Activated T-helper 1 cell treated with anti-CD3 and anti-CD28 coated beads, Interleukin-2, amount 50 U/mL, for 16 hours (primary cell): ENCODE data around the gene FRMD5.

Experiments
- DNase-seq, 2 donors: peaks; one replicate each; pipeline ENCODE4 v3.0.0-alpha.2; 2020; ENCODE audit warnings: low read depth in 1 of 2, low spot score in 1 of 2

FRMD5 gene

GRCh38 chr15:44163370-44163769 lies 31.7 kb downstream of the FRMD5 start:
- DNase-seq, result no peak

DNA sequence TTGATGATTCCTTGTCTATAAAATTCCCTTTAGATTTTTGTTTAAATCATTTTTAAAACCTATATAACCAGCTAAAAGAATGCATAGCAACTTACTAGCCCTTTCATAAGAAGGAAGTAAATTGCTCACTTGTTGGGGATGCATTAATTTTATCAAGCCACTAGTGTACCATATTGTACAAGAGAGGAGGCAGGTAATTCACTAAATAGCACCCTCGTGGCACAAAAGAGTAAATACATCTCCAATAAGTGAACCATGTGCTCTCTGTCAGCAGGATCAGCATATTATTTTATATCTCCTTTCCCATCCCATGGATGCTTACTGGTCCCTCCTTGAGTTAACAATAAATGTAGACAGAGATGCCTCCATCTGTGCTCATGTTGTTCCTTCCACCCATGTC lies 34.3 kb downstream of the FRMD5 start:
- DNase-seq, result no peak

DNA sequence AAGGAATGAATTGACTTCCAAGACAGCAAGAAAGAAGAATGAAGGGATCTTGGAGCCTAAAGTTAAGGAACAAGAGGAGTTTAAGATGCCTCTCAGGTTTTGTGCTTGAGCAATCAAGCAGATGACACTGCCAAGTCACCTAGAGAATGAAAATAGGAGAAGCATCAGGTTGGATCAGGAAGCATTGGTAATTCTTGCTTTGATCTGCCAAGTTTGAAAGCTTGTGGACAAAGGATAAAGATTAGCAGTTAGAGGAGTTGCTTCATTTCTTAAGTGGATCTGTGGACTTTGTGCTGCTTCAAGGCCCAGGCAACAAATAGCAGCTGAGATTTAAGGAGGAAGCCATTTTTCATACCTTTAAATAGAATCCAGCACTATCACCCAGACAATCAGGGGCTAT lies 35.6 kb downstream of the FRMD5 start:
- no peak for DNase-seq

GRCh38 chr15:44158111-44158510 lies 37.0 kb downstream of the FRMD5 start:
- no peak for DNase-seq

DNA sequence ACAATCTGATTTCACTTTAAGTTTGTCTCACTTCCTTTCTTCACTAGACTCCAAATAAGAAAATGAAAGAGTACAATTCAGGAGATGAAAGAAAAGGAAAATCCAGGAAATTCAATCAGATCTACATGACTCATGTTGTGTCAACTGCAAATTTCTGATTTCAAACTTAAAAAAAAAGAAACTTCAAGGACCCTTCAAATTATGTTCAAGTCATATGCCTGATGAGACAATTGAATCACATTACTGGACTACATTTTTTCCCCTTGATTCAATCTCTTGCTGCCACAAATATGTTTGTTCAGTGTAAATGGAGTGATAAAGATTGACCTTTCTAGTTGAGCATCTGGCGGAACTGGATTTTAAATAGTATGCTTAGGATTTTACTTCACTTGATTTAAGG lies 37.4 kb downstream of the FRMD5 start:
- no peak for DNase-seq

- DNase-seq, result no peak
These were observed 41.7 kb downstream of the FRMD5 start for GRCh38 chr15:44153352-44153751.

DNA sequence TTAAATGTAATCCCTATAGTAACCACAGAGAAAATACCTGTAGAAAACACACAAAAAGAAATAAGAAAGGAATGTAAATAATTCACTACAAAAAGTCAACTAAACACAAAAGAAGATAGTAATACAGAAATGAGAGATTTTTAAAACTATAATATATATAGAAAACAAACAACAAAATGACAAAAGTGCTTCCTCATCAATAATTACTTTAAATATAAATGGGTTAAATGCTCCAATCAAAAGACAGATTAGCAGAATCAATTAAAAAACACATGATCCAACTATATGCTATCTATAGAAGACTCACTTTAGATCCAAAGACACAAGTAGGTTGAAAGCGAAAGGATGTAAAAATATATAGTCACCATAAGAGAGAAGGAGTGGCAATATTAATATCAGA lies 45.8 kb downstream of the FRMD5 start:
- no peak for DNase-seq

DNA sequence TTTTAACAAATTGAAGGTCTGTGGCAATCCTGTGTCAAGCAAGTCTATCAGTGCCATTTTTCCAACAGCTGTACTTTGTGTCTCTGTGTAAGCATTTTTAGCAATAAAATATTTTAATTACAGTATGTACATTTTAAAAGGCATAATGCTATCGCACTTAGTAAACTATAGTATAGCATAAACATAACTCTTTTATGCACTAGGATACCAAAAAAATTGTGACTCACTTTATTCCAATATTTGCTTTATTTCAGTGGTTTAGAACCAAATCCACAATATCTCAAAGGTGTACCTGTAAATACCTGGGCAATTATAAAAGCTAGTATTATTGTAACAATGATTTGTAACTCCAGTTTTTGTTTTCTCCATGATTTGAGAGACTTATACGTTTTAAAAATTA lies 46.5 kb downstream of the FRMD5 start:
- DNase-seq, result no peak

DNA sequence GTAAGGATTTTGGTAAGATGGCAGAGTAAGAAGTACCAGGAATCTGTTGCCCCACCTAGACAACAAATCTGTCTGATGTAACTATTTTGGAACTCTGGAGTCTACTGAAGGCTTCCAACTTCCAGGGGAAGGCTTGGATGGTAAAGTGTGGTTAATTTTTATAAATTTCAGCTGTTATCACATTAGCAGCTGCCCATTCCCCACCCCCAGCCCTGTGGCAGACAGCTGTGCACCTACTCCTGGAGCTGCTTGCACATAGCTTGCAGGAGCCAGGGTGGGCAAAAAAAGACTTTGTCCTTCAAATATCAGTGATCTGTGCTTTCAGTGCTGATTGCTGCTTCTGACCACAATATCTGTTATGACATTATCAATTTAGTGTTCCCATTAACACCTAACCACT lies 47.4 kb downstream of the FRMD5 start:
- no peak for DNase-seq

- no peak for DNase-seq
These were observed 49.6 kb downstream of the FRMD5 start for GRCh38 chr15:44145495-44145894.

- no peak for DNase-seq
These were observed 50.1 kb downstream of the FRMD5 start for GRCh38 chr15:44144992-44145391.

DNA sequence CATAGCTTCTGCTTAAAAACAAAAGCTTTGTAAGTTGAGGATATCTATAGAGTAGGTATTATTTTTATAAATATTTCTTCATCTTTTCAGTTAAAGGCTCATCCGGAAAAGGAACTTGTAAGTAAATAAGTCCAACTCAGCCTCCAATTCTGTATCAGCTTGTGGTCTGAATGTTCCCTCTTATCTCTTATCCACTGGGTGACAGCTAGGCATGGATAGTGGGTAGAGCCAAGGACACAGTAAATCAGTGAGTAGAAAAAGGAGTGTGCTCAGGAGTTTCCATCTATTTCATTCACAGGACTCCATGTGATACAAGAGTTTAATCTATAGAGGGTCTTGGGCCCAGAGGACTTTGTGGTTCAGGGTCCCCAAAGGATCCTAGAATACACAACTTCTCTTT lies 50.9 kb downstream of the FRMD5 start:
- no peak for DNase-seq

- no peak for DNase-seq
These were observed 57.3 kb downstream of the FRMD5 start for GRCh38 chr15:44137750-44138149.

- no peak for DNase-seq
These were observed 58.0 kb downstream of the FRMD5 start for GRCh38 chr15:44136991-44137477.

- DNase-seq, result no peak
These were observed 63.0 kb downstream of the FRMD5 start for GRCh38 chr15:44132057-44132456.

GRCh38 chr15:44130778-44131177 lies 64.3 kb downstream of the FRMD5 start:
- no peak for DNase-seq

GRCh38 chr15:44129911-44130310 lies 65.2 kb downstream of the FRMD5 start:
- DNase-seq, result no peak

GRCh38 chr15:44128443-44128842 lies 66.6 kb downstream of the FRMD5 start:
- no peak for DNase-seq

- no peak for DNase-seq
These were observed 69.2 kb downstream of the FRMD5 start for GRCh38 chr15:44125879-44126278.

- no peak for DNase-seq
These were observed 92.3 kb downstream of the FRMD5 start for GRCh38 chr15:44102675-44103254.

DNA sequence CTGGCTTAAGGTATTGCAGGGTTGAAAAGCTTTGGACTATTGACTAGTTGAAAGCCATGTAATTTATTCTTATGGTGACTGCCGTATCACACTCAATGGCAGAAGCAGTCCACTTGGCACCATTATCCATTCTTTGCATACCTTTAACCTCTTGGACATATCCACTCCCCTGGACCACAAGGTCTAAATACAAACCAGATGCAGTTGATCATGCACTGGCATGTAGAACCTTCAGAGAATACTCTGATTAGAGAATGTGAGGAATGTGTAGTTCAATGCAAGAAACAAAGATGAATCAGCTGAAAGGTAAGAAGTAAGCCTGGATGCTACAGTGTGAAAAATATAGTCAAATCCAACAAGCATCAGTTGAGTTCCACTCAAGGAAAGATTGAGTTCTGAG lies 93.1 kb downstream of the FRMD5 start:
- no peak for DNase-seq

DNA sequence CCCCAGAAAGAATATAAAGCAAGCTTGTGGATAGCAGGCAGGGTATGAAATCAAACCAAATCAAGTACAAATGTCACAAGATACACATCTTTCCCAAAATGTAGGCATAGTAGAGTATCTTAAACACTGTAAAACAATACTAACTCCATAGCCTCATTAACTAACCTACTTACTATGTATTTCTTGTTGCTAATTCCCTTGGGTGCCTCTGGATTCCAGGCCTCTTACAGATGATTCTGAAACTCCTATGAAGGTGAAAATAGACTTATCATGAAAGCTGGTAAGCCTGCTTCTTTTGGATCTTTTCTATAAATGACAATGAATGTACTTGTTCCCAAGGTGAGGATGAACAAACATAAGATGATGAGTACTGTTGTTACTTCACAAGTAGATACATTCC lies 93.8 kb downstream of the FRMD5 start:
- no peak for DNase-seq

DNA sequence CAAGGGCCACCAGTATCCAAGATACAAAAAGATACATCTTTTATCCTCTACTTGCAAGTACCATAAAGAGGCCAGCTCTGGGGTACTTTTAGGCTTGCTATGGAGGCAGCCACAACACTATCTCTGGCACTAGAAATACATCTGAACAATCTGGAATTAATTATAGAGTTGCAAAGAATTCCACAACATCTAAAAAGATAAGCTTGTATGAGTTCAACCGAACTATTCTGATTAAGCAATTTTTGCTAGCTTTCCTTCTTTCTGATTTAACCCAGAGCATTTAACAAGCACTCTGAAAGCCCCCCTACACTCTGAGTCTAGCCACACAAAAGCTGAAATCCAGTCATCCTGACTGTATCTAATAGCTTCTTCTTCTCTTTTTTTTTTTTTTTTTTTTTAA lies 95.4 kb downstream of the FRMD5 start:
- DNase-seq, result no peak

- DNase-seq, result no peak
These were observed 97.5 kb downstream of the FRMD5 start for GRCh38 chr15:44097552-44097951.
